HL-60 (cell line): Measurements from ENCODE around the gene AFF3.

ENCODE experiments used
- POLR2AphosphoS5 ChIP-seq: IDR thresholded peaks from 2 replicates; pipeline ENCODE4 v1.6.1; 2012; ENCODE audit warnings: low read depth
- TF ChIP-seq, protein P1 (sequence below): IDR thresholded peaks from one replicate; pipeline ENCODE4 v1.5.1; 2011; ENCODE audit warnings: low read length, control low read depth, inconsistent platforms; ENCODE audit not compliant: insufficient read depth

DNA sequence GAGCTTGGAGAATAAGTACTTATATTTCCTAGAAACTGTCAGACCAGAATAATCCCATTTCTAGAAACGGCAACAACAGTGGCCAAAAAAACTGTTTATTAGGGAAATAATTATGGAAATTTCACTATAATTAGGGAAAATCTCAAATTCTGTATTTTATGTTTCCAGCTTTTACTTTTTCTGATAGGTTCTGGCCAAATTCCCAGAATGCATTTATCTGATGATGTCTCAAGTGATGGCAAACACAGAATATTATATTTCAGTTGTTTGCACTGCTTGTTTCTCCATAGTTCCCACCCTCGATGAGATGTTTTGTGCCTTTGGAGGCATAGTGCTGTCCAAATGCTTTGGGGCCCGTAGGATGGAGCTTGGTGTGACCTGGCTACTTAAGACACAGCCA lies 66.9 kb downstream of the AFF3 start:
- no peak for TF ChIP-seq POLR2AphosphoS5
- TF ChIP-seq, protein P1, sequence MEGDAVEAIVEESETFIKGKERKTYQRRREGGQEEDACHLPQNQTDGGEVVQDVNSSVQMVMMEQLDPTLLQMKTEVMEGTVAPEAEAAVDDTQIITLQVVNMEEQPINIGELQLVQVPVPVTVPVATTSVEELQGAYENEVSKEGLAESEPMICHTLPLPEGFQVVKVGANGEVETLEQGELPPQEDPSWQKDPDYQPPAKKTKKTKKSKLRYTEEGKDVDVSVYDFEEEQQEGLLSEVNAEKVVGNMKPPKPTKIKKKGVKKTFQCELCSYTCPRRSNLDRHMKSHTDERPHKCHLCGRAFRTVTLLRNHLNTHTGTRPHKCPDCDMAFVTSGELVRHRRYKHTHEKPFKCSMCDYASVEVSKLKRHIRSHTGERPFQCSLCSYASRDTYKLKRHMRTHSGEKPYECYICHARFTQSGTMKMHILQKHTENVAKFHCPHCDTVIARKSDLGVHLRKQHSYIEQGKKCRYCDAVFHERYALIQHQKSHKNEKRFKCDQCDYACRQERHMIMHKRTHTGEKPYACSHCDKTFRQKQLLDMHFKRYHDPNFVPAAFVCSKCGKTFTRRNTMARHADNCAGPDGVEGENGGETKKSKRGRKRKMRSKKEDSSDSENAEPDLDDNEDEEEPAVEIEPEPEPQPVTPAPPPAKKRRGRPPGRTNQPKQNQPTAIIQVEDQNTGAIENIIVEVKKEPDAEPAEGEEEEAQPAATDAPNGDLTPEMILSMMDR, result no peak
